CD8-positive, alpha-beta memory T cell (primary cell): ENCODE measurements around the gene AK8. TPM values are rescaled to one million over a fixed set of nuclear protein-coding genes. Genes with fewer than 3 reads are reported as not detected.

Experiments
- CTCF ChIA-PET: fragments of 350-600 bp; sonication (Branson Sonifier 250); formaldehyde crosslinking; loops from one replicate; lab custom pipeline; 2021; ENCODE audit warnings: antibody characterized with exemption; lab: Charles Lee
- POLR2A ChIA-PET: fragments of 350-600 bp; sonication (Branson Sonifier 250); formaldehyde crosslinking; loops from one replicate; lab custom pipeline; 2021; ENCODE audit warnings: antibody characterized with exemption; lab: Charles Lee
- DNase-seq, 5 donors: peaks; one replicate each; pipeline versions ENCODE4 v3.0.0 to v3.0.0-alpha.2; 2020 to 2022; ENCODE audit warnings: mixed read lengths in 1 of 5
- H3K27ac ChIP-seq: one replicate; pipeline ENCODE4 v1.7.0; 2013; ENCODE audit warnings: low read depth, mild to moderate bottlenecking, low read length, moderate library complexity
- H3K27me3 ChIP-seq: 2 replicates; pipeline ENCODE4 v1.7.0; 2013; ENCODE audit warnings: low read length, mild to moderate bottlenecking; ENCODE audit not compliant: insufficient read depth, poor library complexity, severe bottlenecking
- H3K36me3 ChIP-seq: 2 replicates; pipeline ENCODE4 v1.7.0; 2013; ENCODE audit warnings: mild to moderate bottlenecking, low read length, moderate library complexity; ENCODE audit not compliant: insufficient read depth
- H3K4me1 ChIP-seq: 2 replicates; pipeline ENCODE4 v1.7.0; 2013; ENCODE audit warnings: mild to moderate bottlenecking, low read length, moderate library complexity; ENCODE audit not compliant: insufficient read depth
- H3K4me3 ChIP-seq: 2 replicates; pipeline ENCODE4 v1.7.0; 2013; ENCODE audit warnings: mild to moderate bottlenecking, low read length
- H3K9me3 ChIP-seq: 2 replicates; pipeline ENCODE4 v1.7.0; 2013; ENCODE audit warnings: mild to moderate bottlenecking, low read length
- H3K27ac Mint-ChIP-seq, 8 donors: one replicate each; pipeline ENCODE4 v1.8.0; 2020 to 2021; ENCODE audit warnings: mixed read lengths in 8 of 8, mild to moderate bottlenecking in 6 of 8, inconsistent platforms in 3 of 8, moderate library complexity in 3 of 8
- H3K27me3 Mint-ChIP-seq, 2 donors: one replicate each; pipeline ENCODE4 v1.8.0; 2020 to 2021; ENCODE audit warnings: mixed read lengths in 2 of 2, mild to moderate bottlenecking in 1 of 2, moderate library complexity in 1 of 2
- H3K36me3 Mint-ChIP-seq, 3 donors: one replicate each; pipeline ENCODE4 v1.8.0; 2020 to 2021; ENCODE audit warnings: mixed read lengths in 3 of 3, inconsistent platforms in 1 of 3, mild to moderate bottlenecking in 1 of 3
- H3K4me1 Mint-ChIP-seq, 3 donors: one replicate each; pipeline ENCODE4 v1.8.0; 2020 to 2021; ENCODE audit warnings: mixed read lengths in 3 of 3, inconsistent platforms in 1 of 3, mild to moderate bottlenecking in 1 of 3
- H3K4me3 Mint-ChIP-seq, 7 donors: one replicate each; pipeline ENCODE4 v1.8.0; 2020 to 2021; ENCODE audit warnings: mixed read lengths in 7 of 7, mild to moderate bottlenecking in 6 of 7, moderate library complexity in 4 of 7, inconsistent platforms in 2 of 7
- H3K9me3 Mint-ChIP-seq, 5 donors: one replicate each; pipeline ENCODE4 v1.8.0; 2020 to 2022; ENCODE audit warnings: mixed read lengths in 5 of 5, mild to moderate bottlenecking in 3 of 5, moderate library complexity in 2 of 5, inconsistent platforms in 1 of 5
- polyA plus RNA-seq: library from polyadenylated mRNA; unstranded; fragments of 300-500 nt; fragmentation: Illumina TruSeq; gene quantifications from one replicate; pipeline ENCODE4 v1.2.3, GENCODE V29; 2021
- total RNA-seq, 2 experiments: library from RNA; stranded (reverse); gene quantifications; one replicate each; pipeline ENCODE4 v1.2.3, GENCODE V29; 2021

AK8 gene
- total and polyA plus RNA-seq, 3 experiments from 2014 or later, result not detected

DNA sequence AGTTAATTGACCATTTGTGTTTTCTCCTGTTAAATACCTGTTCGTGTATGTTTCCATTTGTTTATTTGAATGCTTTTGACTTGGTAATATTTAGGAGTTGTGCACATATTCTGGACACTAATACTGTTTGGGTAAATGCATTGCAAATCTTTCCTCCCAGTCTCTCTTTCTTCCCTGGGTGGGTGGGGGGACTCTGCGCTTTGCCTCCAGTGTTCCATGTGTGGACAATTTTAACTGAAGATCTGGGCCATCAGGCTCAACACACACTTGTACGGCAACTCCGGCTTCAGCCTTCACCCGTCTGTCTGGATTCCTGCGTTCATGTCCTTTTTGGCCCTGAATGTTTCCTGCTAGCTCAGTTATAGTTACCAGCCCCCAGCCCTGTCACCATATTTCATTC is 167.8 kb downstream of the AK8 start:
- Mint-ChIP-seq H3K36me3 (no peaks in the 10 kb centered on the region), H3K9me3 (no peaks in the 10 kb centered on the region), H3K27ac (no peak overlapping the region), H3K4me3 (no peak overlapping the region), H3K27me3 (peaks cover 10 to 31% of the 10 kb centered on the region in 2 donors), H3K4me1 (no peaks in the 10 kb centered on the region)
- ChIA-PET POLR2A (no interaction called here), CTCF (no interaction called here)
- Histone ChIP-seq H3K4me1 (no peaks in the 10 kb centered on the region), H3K27me3 (no peaks in the 10 kb centered on the region), H3K27ac (no peak overlapping the region), H3K36me3 (no peaks in the 10 kb centered on the region), H3K4me3 (no peak overlapping the region), H3K9me3 (no peaks in the 10 kb centered on the region)
- DNase-seq, result no peak

DNA sequence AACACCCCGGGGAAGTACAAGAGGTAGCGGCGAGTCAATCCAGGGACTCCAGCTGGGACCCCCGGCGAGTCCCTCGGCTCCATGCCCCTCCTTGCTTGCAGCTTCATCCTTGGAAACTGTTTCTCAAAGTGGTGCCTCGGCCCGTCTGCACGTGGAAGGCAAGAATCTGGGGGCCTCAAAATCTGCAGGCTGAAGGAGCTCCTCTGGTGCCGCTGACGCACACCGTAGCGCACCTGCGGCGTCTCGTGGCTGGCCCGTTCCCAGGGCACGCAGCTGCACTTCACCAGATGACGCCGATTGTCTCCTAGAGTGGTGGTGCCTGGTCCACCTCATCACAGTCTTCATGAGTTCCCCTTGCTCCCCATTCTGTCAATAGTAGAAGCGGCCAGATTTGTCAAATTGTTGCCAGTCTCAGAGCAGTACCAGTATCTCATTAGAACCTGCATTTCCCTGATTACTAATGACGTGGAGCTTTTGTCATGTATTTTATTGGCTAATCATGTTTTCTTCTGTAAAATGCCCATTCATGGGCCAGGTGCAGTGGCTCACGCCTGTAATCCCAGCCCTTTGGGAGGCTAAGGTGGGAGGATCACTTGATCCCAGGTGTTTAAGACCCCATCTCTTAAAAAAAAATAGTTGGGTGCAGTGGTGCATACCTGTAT is 169.2 kb downstream of the AK8 start:
- Mint-ChIP-seq H3K9me3 (no peaks in the 10 kb centered on the region), H3K36me3 (no peaks in the 10 kb centered on the region), H3K4me3 (no peak overlapping the region), H3K27me3 (peaks cover 15 to 31% of the 10 kb centered on the region in 2 donors), H3K27ac (no peak overlapping the region), H3K4me1 (no peaks in the 10 kb centered on the region)
- Histone ChIP-seq H3K36me3 (no peaks in the 10 kb centered on the region), H3K4me1 (no peaks in the 10 kb centered on the region), H3K9me3 (no peaks in the 10 kb centered on the region), H3K4me3 (no peak overlapping the region), H3K27ac (no peak overlapping the region), H3K27me3 (no peaks in the 10 kb centered on the region)
- ChIA-PET POLR2A (no interaction called here), CTCF (no interaction called here)
- no peak for DNase-seq

DNA sequence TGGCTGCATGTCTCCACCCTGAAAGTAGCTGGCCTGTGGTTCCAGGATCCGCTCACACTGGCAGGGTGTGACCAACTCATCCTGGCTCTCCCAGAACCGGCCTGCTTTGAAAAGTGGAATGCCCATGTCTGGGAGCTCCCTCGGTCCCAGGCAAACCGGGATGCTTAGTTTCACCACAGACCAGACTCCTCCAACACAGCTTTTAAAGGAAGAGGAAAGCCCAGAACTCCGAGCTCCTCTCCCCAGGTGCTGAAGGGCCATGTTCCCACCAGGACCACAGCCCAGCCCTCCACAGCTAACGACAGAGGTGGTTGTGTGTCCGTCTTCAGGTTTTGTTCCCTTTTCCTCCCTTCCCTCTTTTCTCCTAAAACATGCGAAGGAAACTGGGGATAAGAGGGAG is 169.8 kb downstream of the AK8 start:
- no peak overlapping the region for H3K27ac Mint-ChIP-seq
- no peaks in the 10 kb centered on the region for H3K36me3 ChIP-seq
- no peaks in the 10 kb centered on the region for H3K4me1 ChIP-seq
- H3K36me3 Mint-ChIP-seq, result no peaks in the 10 kb centered on the region
- no peaks in the 10 kb centered on the region for H3K9me3 ChIP-seq
- no peak overlapping the region for H3K4me3 Mint-ChIP-seq
- no peaks in the 10 kb centered on the region for H3K4me1 Mint-ChIP-seq
- POLR2A ChIA-PET, result no interaction called here
- H3K9me3 Mint-ChIP-seq, result no peaks in the 10 kb centered on the region
- no peak overlapping the region for H3K27ac ChIP-seq
- CTCF ChIA-PET, result no interaction called here
- H3K4me3 ChIP-seq, result no peak overlapping the region
- peaks cover 15 to 28% of the 10 kb centered on the region in 2 donors for H3K27me3 Mint-ChIP-seq
- DNase-seq, result no peak
- H3K27me3 ChIP-seq, result no peaks in the 10 kb centered on the region

DNA sequence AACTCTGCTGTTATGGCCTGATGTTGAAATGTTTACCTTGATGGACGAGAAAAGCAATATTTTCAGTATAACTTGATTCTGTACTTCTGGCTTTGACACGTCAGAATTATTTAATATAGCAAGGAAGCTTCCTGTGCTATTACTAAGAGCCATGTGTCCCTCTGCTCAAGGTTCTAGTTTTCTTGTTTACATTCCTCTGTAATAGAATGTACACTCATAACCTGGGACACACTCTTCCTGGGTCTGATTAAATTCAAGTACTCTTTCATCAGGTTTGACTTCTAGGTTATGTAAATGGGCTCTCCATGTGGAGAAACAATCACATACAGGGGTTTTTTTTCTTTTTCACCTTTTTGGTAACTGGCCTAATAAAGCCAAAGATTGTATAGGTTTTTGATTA is 174.7 kb downstream of the AK8 start:
- Mint-ChIP-seq H3K36me3 (peaks cover 0 to 4% (median 0%) of the 10 kb centered on the region in 3 donors), H3K4me1 (no peaks in the 10 kb centered on the region), H3K4me3 (no peak overlapping the region), H3K27ac (no peak overlapping the region), H3K9me3 (peaks cover 4% of the 10 kb centered on the region in 5 donors), H3K27me3 (peaks cover 11 to 22% of the 10 kb centered on the region in 2 donors)
- CTCF ChIA-PET, result no interaction called here
- no peaks in the 10 kb centered on the region for H3K27me3 ChIP-seq
- no peaks in the 10 kb centered on the region for H3K4me1 ChIP-seq
- POLR2A ChIA-PET, result no interaction called here
- H3K9me3 ChIP-seq, result no peaks in the 10 kb centered on the region
- H3K4me3 ChIP-seq, result no peak overlapping the region
- H3K27ac ChIP-seq, result no peak overlapping the region
- DNase-seq, result no peak
- no peaks in the 10 kb centered on the region for H3K36me3 ChIP-seq

- CTCF ChIA-PET, result no interaction called here
- peaks cover 12 to 20% of the 10 kb centered on the region in 2 donors for H3K27me3 Mint-ChIP-seq
- POLR2A ChIA-PET, result no interaction called here
- peaks cover 0 to 13% (median 0%) of the 10 kb centered on the region in 3 donors for H3K36me3 Mint-ChIP-seq
- no peaks in the 10 kb centered on the region for H3K36me3 ChIP-seq
- H3K4me3 ChIP-seq, result no peak overlapping the region
- H3K27ac ChIP-seq, result no peak overlapping the region
- H3K27ac Mint-ChIP-seq, result no peak overlapping the region
- H3K4me1 ChIP-seq, result no peaks in the 10 kb centered on the region
- no peak overlapping the region for H3K4me3 Mint-ChIP-seq
- peaks cover 9 to 15% (median 15%) of the 10 kb centered on the region in 5 donors for H3K9me3 Mint-ChIP-seq
- H3K9me3 ChIP-seq, result peaks cover 6% of the 10 kb centered on the region
- H3K4me1 Mint-ChIP-seq, result no peaks in the 10 kb centered on the region
- no peaks in the 10 kb centered on the region for H3K27me3 ChIP-seq
- no peak for DNase-seq
These were observed 175.8 kb downstream of the AK8 start for GRCh38 chr9:132702254-132702653.

DNA sequence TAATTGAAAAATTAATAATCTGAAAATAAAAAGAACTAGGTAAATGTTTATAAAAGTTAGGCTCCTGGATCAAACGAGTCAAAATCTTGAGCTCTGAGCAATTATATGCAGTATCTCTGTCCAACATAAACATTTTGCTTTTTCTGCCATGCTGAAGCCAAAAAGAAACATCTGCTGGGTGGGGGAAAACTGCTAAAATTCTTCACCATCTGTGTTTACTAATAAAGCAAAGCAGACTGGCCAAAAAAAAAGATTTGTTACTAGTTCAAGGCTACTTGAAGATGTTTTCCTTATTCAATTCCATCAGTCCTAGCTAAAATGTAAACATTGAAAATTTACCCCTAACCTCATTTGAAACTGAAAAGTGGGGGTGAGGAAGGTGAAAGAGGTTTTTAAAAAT is 178.1 kb downstream of the AK8 start:
- H3K36me3 Mint-ChIP-seq, result peaks cover 0 to 22% (median under 1%) of the 10 kb centered on the region in 3 donors
- no peak overlapping the region for H3K27ac Mint-ChIP-seq
- Histone ChIP-seq H3K27ac (no peak overlapping the region), H3K9me3 (peaks cover 16% of the 10 kb centered on the region), H3K4me1 (no peaks in the 10 kb centered on the region), H3K36me3 (no peaks in the 10 kb centered on the region), H3K4me3 (no peak overlapping the region), H3K27me3 (no peaks in the 10 kb centered on the region)
- ChIA-PET CTCF (no interaction called here), POLR2A (no interaction called here)
- H3K4me1 Mint-ChIP-seq, result no peaks in the 10 kb centered on the region
- peaks cover 16 to 28% (median 26%) of the 10 kb centered on the region in 5 donors for H3K9me3 Mint-ChIP-seq
- no peak for DNase-seq
- no peak overlapping the region for H3K4me3 Mint-ChIP-seq
- H3K27me3 Mint-ChIP-seq, result peaks cover 7 to 9% of the 10 kb centered on the region in 2 donors

- no peaks in the 10 kb centered on the region for H3K4me1 ChIP-seq
- Mint-ChIP-seq H3K36me3 (peaks cover 0 to 28% (median 2%) of the 10 kb centered on the region in 3 donors), H3K27me3 (peaks cover 6 to 7% of the 10 kb centered on the region in 2 donors), H3K27ac (no peak overlapping the region), H3K4me3 (no peak overlapping the region), H3K4me1 (peaks cover 0 to 4% (median 0%) of the 10 kb centered on the region in 3 donors), H3K9me3 (peaks cover 16 to 34% (median 26%) of the 10 kb centered on the region in 5 donors)
- ChIA-PET CTCF (no interaction called here), POLR2A (no interaction called here)
- no peaks in the 10 kb centered on the region for H3K27me3 ChIP-seq
- no peak overlapping the region for H3K27ac ChIP-seq
- no peak for DNase-seq
- peaks cover 16% of the 10 kb centered on the region for H3K9me3 ChIP-seq
- H3K36me3 ChIP-seq, result no peaks in the 10 kb centered on the region
- no peak overlapping the region for H3K4me3 ChIP-seq
These were observed 179.1 kb downstream of the AK8 start for GRCh38 chr9:132698989-132699388.

DNA sequence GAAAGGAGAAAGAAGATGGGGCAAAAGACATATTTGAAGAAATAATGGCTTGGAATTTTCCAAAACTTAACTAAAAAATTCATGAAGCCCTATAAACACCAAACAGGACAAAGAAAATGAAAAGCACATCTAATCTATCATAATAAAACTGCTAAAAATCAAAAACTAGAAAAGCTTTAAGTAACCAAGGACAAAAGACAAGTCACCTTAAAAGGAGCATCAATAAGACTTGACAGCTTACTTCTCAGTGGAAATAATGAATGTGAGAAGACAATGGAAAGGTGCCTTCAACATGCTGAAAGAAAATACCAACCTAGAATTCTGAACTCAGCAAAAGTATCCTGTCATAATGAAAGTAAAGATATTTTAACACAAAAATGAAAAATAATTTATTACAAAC is 180.9 kb downstream of the AK8 start:
- Mint-ChIP-seq H3K9me3 (peaks cover 16 to 34% (median 26%) of the 10 kb centered on the region in 5 donors), H3K36me3 (peaks cover 1 to 29% (median 2%) of the 10 kb centered on the region in 3 donors), H3K4me1 (peaks cover 0 to 6% (median 0%) of the 10 kb centered on the region in 3 donors), H3K27me3 (peaks cover 6 to 7% of the 10 kb centered on the region in 2 donors), H3K4me3 (no peak overlapping the region), H3K27ac (no peak overlapping the region)
- Histone ChIP-seq H3K36me3 (no peaks in the 10 kb centered on the region), H3K9me3 (peaks cover 16% of the 10 kb centered on the region), H3K4me1 (no peaks in the 10 kb centered on the region), H3K4me3 (no peak overlapping the region), H3K27me3 (no peaks in the 10 kb centered on the region), H3K27ac (no peak overlapping the region)
- no peak for DNase-seq
- POLR2A ChIA-PET, result no interaction called here
- CTCF ChIA-PET, result no interaction called here
